T-helper 2 cell treated with Interferon-gamma antibody and Interleukin-4, amounts not matched to agents 100 ng/mL and 5 ng/mL, for 36 hours (primary cell): ENCODE results near the gene AIMP2. TPM values are rescaled to one million over a fixed set of nuclear protein-coding genes. Genes with fewer than 3 reads are reported as not detected.
"Not testable (repeated sequence)": the region's sequence is repeated elsewhere in the genome, so short reads cannot be mapped to it uniquely, and the experiment has no call there.

Experiments used
- intact Hi-C: fragments of 100-400 bp; cut with micrococcal nuclease; formaldehyde crosslinking; loops from one replicate; pipeline ENCODE4 v1.15.1; 2023
- total RNA-seq: library from RNA; stranded (reverse); gene quantifications from 2 replicates; pipeline ENCODE4 v1.2.3, GENCODE V29; 2022

AIMP2 gene
- total RNA-seq, 1 donor from 2014 or later = 43.4 TPM

- intact Hi-C loops = no loop called here
Observed at GRCh38 chr7:6026011-6026819, 17.1 kb downstream of the AIMP2 start.

- intact Hi-C loops = no loop called here
Observed at GRCh38 chr7:6026820-6027311, 17.8 kb downstream of the AIMP2 start.

- intact Hi-C loops = no loop called here
Observed at GRCh38 chr7:6027806-6028365, 18.8 kb downstream of the AIMP2 start.

- intact Hi-C loops = no loop called here
Observed at GRCh38 chr7:6028563-6028962, 19.5 kb downstream of the AIMP2 start.

DNA sequence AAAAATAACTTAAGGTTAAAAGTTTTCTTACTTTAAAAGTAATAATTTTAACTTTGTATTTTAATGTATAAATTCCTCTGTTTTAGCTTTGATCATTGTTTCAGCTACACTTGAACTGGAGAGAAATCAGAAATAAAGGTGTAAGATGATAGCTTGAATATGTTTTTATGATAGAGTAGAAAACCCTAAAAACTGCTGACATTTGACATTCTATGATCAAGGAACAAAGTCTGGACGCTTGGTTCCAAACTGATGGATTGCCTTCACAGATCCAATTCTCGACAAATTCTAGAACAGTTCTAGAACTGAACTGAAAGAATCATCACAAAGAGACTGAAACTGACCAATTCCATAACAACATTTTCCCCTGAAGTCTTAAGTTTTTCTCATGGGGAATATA, 21.9 kb downstream of the AIMP2 start, which contains the start of gene ANKRD61:
Gene ANKRD61, plus strand, starts transcription at position 389 of the 400 bp plus-strand sequence. Its CDS starts 0 bp downstream, at position 389.
- intact Hi-C loops = no loop called here

GRCh38 chr7:6031567-6031966, 22.5 kb downstream of the AIMP2 start:
- intact Hi-C loops = no loop called here

- intact Hi-C loops = no loop called here
Observed at GRCh38 chr7:6032167-6032566, 23.1 kb downstream of the AIMP2 start.

- intact Hi-C loops = no loop called here
Observed at GRCh38 chr7:6032641-6033040, 23.6 kb downstream of the AIMP2 start.

DNA sequence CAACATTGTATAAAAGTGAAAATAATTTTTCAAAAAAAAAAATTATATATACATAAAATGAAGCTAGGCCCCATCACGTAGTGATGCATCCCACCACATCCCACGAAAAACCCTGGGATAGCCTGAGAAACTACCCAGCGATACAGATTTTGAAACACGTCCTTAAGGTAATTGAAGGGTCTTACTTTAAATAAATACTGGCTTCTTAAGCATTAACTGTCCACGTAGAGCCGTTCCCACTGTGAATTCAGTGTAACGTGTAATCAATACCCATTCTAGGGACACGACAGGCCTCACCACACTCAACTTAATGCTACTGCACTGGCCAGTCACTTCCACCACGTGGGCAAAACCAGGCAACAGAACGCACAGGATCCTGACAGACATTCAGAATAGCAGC, 26.1 kb downstream of the AIMP2 start:
- intact Hi-C loops = no loop called here

- intact Hi-C loops = no loop called here
Observed at GRCh38 chr7:6035686-6036085, 26.6 kb downstream of the AIMP2 start.

GRCh38 chr7:6049780-6050179, 40.7 kb downstream of the AIMP2 start:
- intact Hi-C loops = no loop called here

GRCh38 chr7:6051185-6051584, 42.1 kb downstream of the AIMP2 start:
- intact Hi-C loops = not testable (repeated sequence)

- intact Hi-C loops = no loop called here
Observed at GRCh38 chr7:6056616-6057015, 47.5 kb downstream of the AIMP2 start.

DNA sequence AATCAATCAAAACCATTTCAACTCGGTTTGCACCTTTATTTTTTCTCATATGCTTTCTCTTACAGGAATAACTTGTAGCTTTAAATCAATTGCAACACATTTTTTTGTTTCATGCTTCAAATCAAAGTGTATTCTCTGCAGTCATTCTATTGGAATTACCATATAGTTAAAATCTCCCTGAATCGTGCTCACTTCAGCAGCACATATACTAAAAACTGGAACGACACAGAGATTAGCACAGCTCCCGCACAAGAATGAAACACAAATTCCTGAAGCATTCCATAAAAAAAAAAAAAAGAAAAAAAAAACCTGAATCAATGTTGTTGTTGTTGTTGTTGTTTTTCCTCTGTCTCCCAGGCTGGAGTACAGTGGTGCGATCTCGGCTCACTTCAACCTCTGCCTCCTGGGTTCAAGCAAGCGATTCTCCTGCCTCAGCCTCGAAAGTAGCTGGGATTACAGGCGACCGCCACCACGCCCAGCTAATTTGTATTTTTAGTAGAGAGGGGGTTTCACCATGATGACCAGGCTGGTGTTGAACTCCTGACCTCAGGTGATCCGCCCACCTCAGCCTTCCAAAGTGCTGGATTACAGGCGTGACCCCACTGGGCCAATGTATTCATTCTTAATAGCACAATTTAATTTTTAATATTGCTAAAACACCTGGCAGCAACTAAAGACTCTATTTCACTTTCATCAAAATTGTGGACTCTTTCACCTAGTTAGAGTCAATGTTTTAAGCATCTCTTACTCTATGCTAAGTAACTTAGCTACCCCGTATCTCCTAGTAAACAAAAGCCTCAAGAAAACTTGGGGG, 48.5 kb downstream of the AIMP2 start:
- intact Hi-C loops = no loop called here

DNA sequence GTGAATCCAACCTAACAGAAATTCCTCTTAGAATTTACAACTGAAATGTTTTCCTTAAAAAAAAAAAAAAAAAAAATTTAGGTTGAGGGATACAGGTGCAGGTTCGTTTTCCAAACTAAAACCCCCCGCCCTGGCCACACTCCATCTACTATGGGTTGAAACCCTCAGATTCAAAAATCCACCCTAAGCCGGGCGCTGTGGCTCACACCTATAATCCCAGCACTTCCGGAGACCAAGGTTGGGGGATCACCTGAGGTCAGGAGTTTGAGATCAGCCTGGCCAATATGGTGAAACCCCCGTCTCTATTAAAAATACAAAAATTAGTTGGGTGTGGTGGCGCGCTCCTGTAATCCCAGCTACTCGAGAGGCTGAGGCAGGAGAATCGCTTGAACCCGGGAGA, 50.9 kb downstream of the AIMP2 start:
- intact Hi-C loops = not testable (repeated sequence)

DNA sequence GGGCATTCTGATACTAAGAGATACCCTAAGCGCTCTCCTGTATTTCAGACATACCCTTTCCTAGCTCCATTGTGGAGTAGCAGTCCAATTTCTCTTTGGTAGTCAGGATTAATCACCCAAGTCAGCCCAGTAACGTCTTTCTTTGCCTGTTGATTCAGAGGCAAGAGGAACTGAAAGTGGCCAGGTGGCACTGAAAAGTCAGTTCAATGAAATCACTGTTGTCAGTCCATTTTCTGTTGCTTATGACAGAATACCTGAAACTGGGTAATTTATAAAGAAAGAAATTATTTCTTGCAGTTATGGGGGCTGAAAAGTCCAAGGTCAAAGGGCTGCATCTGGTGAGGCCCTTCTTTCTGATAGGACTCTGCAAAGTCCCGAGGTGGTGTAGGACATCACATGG, 62.3 kb downstream of the AIMP2 start:
- intact Hi-C loops = no loop called here

Other genes starting within 250 kb of the AIMP2 start
- 33.9 and 34.7 TPM in 2 replicates for gene RNF216, start 227.6 kb upstream of the AIMP2 start, total RNA-seq
- gene OCM, start 128.5 kb upstream of the AIMP2 start, total RNA-seq = 0.57 TPM in 1 of 2 replicates, not detected in the other
- 93.4 and 96.4 TPM in 2 replicates for gene CCZ1, start 110.5 kb upstream of the AIMP2 start, total RNA-seq
- 0.34 TPM in 1 of 2 replicates, not detected in the other for gene RSPH10B, start 38.6 kb upstream of the AIMP2 start, total RNA-seq
- gene PMS2, start 223 bp upstream of the AIMP2 start, total RNA-seq = 19.2 and 21.2 TPM in 2 replicates
- 0.18 TPM in 1 of 2 replicates, not detected in the other for gene ANKRD61, start 22.1 kb downstream of the AIMP2 start, total RNA-seq
- gene EIF2AK1, start 49.9 kb downstream of the AIMP2 start, total RNA-seq = 94.7 and 113 TPM in 2 replicates
- gene USP42, start 95.7 kb downstream of the AIMP2 start, total RNA-seq = 16.3 and 16.8 TPM in 2 replicates